ENCODE measurements around the gene DYNLRB1.

GRCh38 chr20:34567892-34568865, 52.0 kb downstream of the DYNLRB1 start:
- no peak for TF ChIP-seq CTCF (IDR thresholded peaks at IDR 0.05)
- TF ChIP-seq POLR2A (IDR thresholded peaks at IDR 0.05), result no peak
